ENCODE data around the gene TDRD10.

DNA sequence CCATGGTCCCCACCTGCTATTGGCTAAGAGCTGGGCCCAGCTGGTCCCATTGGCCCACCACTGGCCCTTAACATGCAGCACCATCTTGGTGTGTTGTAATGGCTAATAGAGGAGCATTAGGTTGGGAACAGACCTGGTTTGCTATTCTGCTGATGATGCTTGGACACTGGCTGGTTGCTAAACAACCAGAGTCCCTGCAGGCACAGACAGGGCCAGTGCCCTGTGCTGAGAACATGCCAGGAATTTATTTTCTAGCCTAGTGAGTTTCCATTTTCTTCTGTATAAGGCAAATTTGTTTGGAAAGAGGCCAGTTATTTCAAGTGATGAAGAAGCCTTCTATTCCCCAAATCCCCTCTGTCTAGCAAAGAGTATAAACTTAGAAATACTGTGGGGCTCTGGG, 42.9 kb upstream of the TDRD10 start:
- TF ChIP-seq SP1 (IDR thresholded peaks at IDR 0.05) (no peak), FOXK2 (IDR thresholded peaks at IDR 0.05) (no peak)

Measured in HEK293T (cell line).